Gastrocnemius medialis (tissue), 4 donors: ENCODE data around the gene AHRR.

Source experiments
- POLR2A ChIP-seq, 2 donors: fragments of 450-650 bp; IDR thresholded peaks; one replicate each; pipeline ENCODE4 v1.6.1; 2017; ENCODE audit warnings: antibody characterized with exemption in 2 of 2, mild to moderate bottlenecking in 2 of 2, moderate library complexity in 2 of 2
- TF ChIP-seq, protein P1 (sequence below), 5 experiments: fragments of 450-650 bp in 3 of 5; fragments of 200-600 bp in 2 of 5; sonication (generic) in 2 of 5; IDR thresholded peaks in 4 of 5; conservative IDR thresholded peaks in 1 of 5; 1 replicate in 4 of 5; 2 replicates in 1 of 5; pipeline ENCODE4 v1.5.1; 2016 to 2019; ENCODE audit warnings: antibody characterized with exemption in 5 of 5, mild to moderate bottlenecking in 3 of 5, moderate library complexity in 3 of 5

DNA sequence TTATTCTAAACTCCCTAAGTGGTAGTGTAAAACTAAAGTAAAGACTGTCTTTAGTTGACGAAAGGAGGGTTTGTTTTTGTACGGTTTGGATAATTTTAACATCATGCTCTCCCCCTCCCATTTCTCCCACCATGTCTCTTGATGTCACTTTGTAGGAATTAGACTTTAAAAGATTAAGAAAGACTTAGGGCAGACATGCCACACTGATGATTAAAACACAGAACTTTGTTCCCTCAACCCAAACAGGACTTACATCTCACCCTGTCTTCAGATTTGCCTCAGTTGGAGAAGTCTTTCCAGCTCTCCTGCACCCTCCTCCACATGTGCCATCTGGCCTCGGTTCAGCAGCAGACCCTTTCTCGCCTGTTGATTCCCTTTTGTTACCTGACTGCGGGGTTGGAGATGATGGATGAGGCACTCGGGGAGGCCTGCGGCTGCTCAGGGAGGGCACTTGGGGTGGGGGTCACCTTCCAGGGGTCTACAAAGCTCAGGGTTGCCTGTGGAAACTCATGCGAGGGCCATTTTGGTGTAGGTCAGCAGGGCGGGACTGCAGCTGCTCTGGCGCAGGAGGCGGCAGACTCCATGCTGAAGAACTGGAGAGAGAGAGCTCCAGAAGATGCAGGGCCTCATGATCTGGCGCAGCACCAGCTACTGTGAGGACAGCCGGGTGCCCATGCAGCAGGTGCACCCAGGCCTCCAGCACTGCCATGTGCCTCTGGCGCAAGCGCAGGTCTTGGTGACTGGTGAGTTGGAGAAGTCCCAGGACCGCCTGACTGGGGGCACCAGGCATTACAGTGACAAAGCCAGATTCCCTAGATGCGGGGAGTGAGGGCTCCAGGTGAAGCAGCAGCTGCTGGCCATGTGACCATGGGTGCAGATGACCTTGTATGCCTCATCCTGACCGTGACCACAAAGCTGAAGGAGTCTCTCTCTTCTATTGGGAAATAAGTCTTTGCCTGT is 96.9 kb downstream of the AHRR start:
- TF ChIP-seq, protein P1, sequence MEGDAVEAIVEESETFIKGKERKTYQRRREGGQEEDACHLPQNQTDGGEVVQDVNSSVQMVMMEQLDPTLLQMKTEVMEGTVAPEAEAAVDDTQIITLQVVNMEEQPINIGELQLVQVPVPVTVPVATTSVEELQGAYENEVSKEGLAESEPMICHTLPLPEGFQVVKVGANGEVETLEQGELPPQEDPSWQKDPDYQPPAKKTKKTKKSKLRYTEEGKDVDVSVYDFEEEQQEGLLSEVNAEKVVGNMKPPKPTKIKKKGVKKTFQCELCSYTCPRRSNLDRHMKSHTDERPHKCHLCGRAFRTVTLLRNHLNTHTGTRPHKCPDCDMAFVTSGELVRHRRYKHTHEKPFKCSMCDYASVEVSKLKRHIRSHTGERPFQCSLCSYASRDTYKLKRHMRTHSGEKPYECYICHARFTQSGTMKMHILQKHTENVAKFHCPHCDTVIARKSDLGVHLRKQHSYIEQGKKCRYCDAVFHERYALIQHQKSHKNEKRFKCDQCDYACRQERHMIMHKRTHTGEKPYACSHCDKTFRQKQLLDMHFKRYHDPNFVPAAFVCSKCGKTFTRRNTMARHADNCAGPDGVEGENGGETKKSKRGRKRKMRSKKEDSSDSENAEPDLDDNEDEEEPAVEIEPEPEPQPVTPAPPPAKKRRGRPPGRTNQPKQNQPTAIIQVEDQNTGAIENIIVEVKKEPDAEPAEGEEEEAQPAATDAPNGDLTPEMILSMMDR (IDR thresholded peaks at IDR 0.05 in 4 of 5, conservative IDR thresholded peaks at IDR 0.05 in 1 of 5), result no peak
- TF ChIP-seq POLR2A (IDR thresholded peaks at IDR 0.05), result no peak
